ENCODE measurements around the gene VENTX.
"Not testable (repeated sequence)": the region's sequence is repeated elsewhere in the genome, so short reads cannot be mapped to it uniquely, and the experiment has no call there.

VENTX gene

GRCh38 chr10:133254421-133255120, 16.9 kb downstream of the VENTX start:
- DNase-seq (ENCODE audit: low read depth) = no peak

DNA sequence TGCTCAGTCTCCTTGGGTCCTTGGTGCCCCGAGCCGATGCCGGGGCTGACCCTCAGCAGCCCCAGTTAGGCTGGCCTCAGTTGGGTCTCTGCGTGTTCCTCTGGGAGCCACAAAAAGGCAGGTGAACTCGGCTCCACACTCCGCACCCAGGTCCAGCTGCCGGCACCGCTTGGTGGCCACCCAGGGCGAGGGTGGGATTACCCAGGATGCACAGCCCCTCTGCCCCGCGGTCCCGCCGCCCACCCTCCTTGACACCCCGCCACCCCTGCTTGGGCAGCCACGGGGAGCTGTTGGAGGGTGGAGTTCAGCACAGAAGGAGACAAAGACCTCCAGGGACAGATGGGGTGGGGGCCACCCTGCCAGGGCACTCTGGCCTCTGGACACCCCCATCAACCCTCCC, 17.7 kb downstream of the VENTX start:
- DNase-seq (ENCODE audit: low read depth) = no peak

GRCh38 chr10:133257489-133258065, 19.9 kb downstream of the VENTX start:
- peak; percentile 49 for DNase-seq (ENCODE audit: low read depth)

DNA sequence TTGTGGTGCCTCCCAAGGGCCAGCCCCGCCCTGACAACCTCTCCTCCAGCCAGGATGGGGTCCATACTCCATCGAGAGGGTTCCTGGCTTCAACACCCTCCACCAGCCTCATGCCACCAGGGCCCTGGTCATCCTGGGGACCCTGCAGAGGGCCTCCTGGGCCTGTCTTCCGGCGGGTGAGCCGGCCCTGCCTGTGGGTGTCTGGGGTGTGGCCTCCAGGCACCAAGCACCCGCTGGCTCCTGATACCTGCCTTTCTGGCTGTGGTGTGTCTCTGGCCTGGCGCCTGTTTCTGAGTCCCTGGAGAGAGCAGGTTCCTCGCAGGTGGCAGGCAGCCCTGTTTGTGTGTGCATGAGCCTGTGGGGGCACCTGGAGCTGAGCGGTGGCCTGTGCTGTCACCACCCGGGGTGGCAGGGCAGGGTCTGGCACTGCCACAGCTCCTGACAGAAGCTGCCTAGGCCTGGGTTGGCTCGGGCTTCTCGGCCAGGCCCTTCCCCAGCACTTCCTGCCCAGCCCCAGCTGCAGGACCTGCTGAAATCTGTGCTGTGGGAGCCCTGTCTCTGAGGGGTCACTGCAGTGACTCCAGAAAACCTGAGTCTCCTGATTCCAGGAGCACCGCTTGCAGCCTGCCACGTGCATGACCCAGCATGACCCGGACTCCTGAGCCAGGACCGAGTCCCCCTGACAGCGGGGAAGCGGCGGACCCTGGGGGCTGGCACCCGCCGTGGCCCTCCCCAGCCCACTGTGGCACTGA, 20.6 kb downstream of the VENTX start:
- DNase-seq (ENCODE audit: low read depth) = peak; percentile 19

- DNase-seq (ENCODE audit: low read depth) = peak; percentile 100
Measured at GRCh38 chr10:133258818-133259601, 21.4 kb downstream of the VENTX start.

DNA sequence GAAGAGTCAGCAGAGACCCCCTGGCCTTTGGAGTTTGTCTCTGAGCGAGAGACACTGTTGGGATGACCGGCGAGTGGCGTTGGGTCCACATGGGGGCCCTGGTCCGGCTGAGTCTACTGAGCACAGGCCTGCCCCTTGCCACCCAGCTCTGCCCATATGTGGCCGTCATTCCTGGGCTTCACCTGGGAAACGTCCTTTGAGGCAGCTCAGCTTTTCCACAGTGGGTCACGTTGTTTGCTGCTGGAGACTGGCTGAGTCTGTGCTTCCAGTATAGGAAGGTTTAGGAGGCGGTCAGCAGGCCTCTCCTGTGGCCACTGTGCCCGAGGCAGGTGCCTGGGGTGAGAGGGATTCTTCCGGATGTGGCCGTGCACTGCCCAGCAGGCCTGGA, 21.9 kb downstream of the VENTX start:
- no peak for DNase-seq (ENCODE audit: low read depth)

DNA sequence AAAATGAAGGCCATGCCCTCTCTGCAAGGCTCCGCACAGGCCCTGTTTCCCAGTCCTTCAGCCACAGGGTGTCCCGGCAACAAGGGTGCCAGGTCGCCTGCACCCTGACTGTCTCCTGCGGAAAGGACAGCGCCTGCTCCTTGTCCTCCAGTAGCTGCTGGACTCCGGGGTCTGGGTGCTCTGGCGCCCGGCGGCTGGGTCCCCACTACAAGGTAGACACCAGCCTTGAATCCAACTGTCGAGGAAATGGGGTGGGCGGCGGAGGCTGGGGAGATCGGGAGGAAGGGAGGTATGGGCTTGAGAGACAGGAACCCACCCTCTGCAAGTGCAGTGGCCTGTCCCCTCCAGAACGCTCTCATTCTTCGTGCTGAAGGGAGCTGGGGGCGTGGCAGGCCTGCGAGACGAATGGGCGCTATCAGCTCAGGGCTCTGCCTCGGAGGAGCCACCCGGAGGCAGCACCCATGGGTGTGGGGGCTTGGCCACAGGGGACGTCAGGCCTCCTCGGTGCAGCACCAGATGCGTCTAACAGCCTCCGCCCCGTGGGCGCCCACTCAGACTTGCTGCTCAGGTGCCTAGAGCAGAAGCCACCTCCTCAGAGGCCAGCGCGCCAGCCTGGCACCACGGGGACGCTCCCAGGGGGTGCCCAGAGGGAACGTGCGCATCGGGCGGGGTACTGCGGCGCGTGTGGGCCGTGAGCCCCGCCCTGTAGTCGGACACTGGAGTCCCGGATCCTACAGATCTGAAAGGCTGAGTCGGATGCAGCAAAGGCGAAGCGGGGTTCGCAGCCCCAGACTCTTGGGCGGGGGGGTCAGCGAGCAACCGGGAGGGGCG, 23.5 kb downstream of the VENTX start:
- peak; percentile 58 for DNase-seq (ENCODE audit: low read depth)

- peak; percentile 79 for DNase-seq (ENCODE audit: low read depth)
Measured at GRCh38 chr10:133261726-133262325, 24.2 kb downstream of the VENTX start.

- DNase-seq (ENCODE audit: low read depth) = no peak
Measured at GRCh38 chr10:133262696-133263095, 25.0 kb downstream of the VENTX start.

DNA sequence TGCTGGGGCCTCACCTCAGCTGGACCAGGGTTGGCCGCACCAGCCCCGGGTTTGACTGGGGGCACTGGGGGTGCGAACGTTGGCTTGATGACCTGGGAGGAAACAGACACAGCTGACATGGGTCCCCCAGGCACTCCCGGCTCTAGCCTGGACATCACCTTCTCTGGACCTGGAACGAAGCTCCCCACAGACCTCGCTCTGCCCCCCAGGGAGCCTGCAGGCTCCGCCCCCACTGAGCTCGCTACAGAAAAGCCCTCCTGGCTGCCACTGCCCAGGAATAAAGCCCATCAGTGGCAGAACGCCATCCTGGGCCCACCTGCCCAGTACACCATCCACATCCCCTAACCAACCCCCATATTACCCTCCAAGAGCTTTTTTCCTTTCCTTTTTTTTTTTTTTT, 26.0 kb downstream of the VENTX start:
- DNase-seq (ENCODE audit: low read depth) = no peak

GRCh38 chr10:133264461-133264860, 26.8 kb downstream of the VENTX start:
- DNase-seq (ENCODE audit: low read depth) = no peak

- not testable (repeated sequence) for DNase-seq (ENCODE audit: low read depth)
Measured at GRCh38 chr10:133265052-133265451, 27.4 kb downstream of the VENTX start.

- no peak for DNase-seq (ENCODE audit: low read depth)
Measured at GRCh38 chr10:133266056-133266795, 28.6 kb downstream of the VENTX start.

DNA sequence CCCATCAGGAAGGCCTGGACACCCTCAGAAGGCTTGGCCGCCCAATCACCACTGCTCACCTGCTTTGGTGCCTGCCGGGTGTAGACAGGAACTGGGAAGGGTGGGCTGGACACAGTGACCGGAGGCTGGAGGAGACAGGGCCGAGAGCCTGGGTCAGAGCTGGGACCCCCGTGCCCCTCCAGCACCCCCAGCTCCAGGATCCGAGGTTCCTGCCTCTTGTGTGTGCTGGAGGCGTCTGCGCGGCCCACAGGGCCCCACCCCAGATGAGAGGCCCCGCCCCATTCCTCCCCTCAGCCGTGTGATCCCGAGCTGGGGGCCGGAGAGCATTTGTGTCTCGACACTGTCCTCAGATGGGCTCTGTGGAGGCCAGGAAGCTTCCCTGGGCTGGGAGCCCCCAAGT, 29.6 kb downstream of the VENTX start:
- no peak for DNase-seq (ENCODE audit: low read depth)

- no peak for DNase-seq (ENCODE audit: low read depth)
Measured at GRCh38 chr10:133267829-133268228, 30.2 kb downstream of the VENTX start.

GRCh38 chr10:133268532-133268931, 30.9 kb downstream of the VENTX start:
- DNase-seq (ENCODE audit: low read depth) = no peak

- DNase-seq (ENCODE audit: low read depth) = no peak
Measured at GRCh38 chr10:133269367-133269766, 31.7 kb downstream of the VENTX start.

GRCh38 chr10:133270204-133270603, 32.5 kb downstream of the VENTX start:
- no peak for DNase-seq (ENCODE audit: low read depth)

DNA sequence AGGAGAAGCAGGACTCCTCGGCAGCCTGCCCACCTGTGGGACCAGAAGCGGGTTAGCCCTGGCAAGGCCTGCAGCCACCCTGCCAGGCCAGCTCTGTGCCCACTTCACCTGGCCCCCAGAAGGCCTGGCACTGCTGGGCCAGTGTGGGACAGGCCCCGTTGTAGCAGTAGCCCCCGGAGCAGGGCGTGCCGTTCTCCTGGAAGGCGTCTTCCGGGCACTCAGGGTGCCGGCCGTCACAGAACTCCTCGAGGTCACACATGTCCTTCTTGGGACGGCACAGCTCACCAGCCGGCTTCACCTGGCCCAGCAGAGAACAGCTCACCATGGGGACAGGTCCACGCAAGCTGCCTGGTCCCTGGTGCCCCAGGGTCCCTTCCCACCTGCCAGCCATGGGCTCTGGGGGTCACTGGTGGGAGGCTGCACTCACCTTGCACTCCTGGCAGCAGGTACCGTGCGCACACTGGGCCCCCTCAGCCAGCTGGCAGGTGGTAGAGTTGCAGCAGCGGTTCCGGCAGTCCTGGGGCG, 33.2 kb downstream of the VENTX start:
- DNase-seq (ENCODE audit: low read depth) = no peak
